ENCODE results near the gene DYNLT5.

GRCh38 chr1:66774438-66774837, 22.2 kb downstream of the DYNLT5 start:
- TF ChIP-seq CTCF (conservative IDR thresholded peaks at IDR 0.05 in 1 of 2, IDR thresholded peaks at IDR 0.05 in 1 of 2; ENCODE audit: low read depth in 1 of 2, low read length in 2 of 2): no peak
- no peak for TF ChIP-seq EZH2 (IDR thresholded peaks at IDR 0.05; ENCODE audit: low read length, missing control alignments)

Data from fibroblast of lung (primary cell).